GM12872 (cell line): ENCODE data around the gene MYL10.

ENCODE experiments used
- CTCF ChIP-seq: IDR thresholded peaks from 3 replicates; pipeline ENCODE4 v1.5.1; 2011; ENCODE audit warnings: low read depth, mild to moderate bottlenecking, low read length, moderate library complexity; ENCODE audit not compliant: insufficient read depth

The MYL10 gene

GRCh38 chr7:101666741-101667140 is 37.6 kb upstream of the MYL10 start:
- no peak for TF ChIP-seq CTCF

- TF ChIP-seq CTCF = no peak
These were observed 37.2 kb upstream of the MYL10 start for GRCh38 chr7:101666293-101666692.

- TF ChIP-seq CTCF = no peak
These were observed 35.9 kb upstream of the MYL10 start for GRCh38 chr7:101664893-101665471.

- no peak for TF ChIP-seq CTCF
These were observed 35.3 kb upstream of the MYL10 start for GRCh38 chr7:101664436-101664835.

GRCh38 chr7:101663747-101664146 is 34.7 kb upstream of the MYL10 start:
- no peak for TF ChIP-seq CTCF

GRCh38 chr7:101662447-101662998 is 33.4 kb upstream of the MYL10 start:
- no peak for TF ChIP-seq CTCF

- TF ChIP-seq CTCF = no peak
These were observed 30.6 kb upstream of the MYL10 start for GRCh38 chr7:101659706-101660105.
